A549 (cell line): ENCODE data around the gene DAB1. TPM values are rescaled to one million over a fixed set of nuclear protein-coding genes. Genes with fewer than 3 reads are reported as not detected.

Experiments
- ATAC-seq, 2 experiments: fragments of 200-7000 bp in 1 of 2; fragments of >200 bp in 1 of 2; cut with Nextera tagmentation in 1 of 2; cut with Tn5 transposase in 1 of 2; 3 replicates each; pipeline versions ENCODE4 v1.8.0 to v1.9.1; 2018 to 2020; ENCODE audit warnings: mild to moderate bottlenecking in 1 of 2, moderate library complexity in 1 of 2
- CTCF ChIA-PET: fragments of 300-600 bp; sonication (Branson Sonifier 250); formaldehyde crosslinking; extraction: SDS; loops from one replicate; lab custom pipeline; 2021; ENCODE audit warnings: antibody characterized with exemption, inconsistent platforms; lab: Yijun Ruan, JAX
- POLR2A ChIA-PET: fragments of 350-600 bp; formaldehyde crosslinking; extraction: SDS; loops from one replicate; lab custom pipeline; 2021; ENCODE audit warnings: antibody characterized with exemption, inconsistent platforms; lab: Yijun Ruan, JAX
- DNase-seq, 2 experiments: peaks; one replicate each; pipeline versions ENCODE4 v3.0.0 to v3.0.0-alpha.2; 2011 to 2016; ENCODE audit warnings: low read depth in 1 of 2, low spot score in 1 of 2
- FAIRE-seq: peaks from 2 replicates; lab custom pipeline; 2011; peaks lifted over from hg19 to GRCh38; lab: Jason Lieb, UNC
- H3K27ac ChIP-seq, 2 experiments: fragments of >200 bp; sonication (Bioruptor Twin); formaldehyde crosslinking; 3 replicates each; pipeline ENCODE4 v1.5.1; 2016 to 2017
- H3K4me1 ChIP-seq: fragments of >200 bp; sonication (Bioruptor Twin); formaldehyde crosslinking; 3 replicates; pipeline ENCODE4 v1.6.1; 2016
- H3K4me2 ChIP-seq: fragments of >200 bp; sonication (Bioruptor Twin); formaldehyde crosslinking; 3 replicates; pipeline ENCODE4 v1.6.1; 2016
- H3K4me3 ChIP-seq: fragments of >200 bp; sonication (Bioruptor Twin); formaldehyde crosslinking; 3 replicates; pipeline ENCODE4 v1.5.1; 2016
- H3K9me3 ChIP-seq: fragments of >200 bp; sonication (Bioruptor Twin); formaldehyde crosslinking; 3 replicates; pipeline ENCODE4 v1.6.1; 2016
- ATOH8 ChIP-seq: fragments of 250-450 bp; sonication (Bioruptor Pico); IDR thresholded peaks from 2 replicates; pipeline ENCODE4 v1.5.0; 2020; ENCODE audit warnings: low read depth, mild to moderate bottlenecking, moderate library complexity
- CBX2 ChIP-seq: fragments of 200-600 bp; sonication (generic); IDR thresholded peaks from 2 replicates; pipeline ENCODE4 v1.6.1; 2016; ENCODE audit warnings: low read depth, mild to moderate bottlenecking, borderline replicate concordance
- EHF ChIP-seq: fragments of 250-450 bp; sonication (Bioruptor Pico); IDR thresholded peaks from 2 replicates; pipeline ENCODE4 v1.5.0; 2020; ENCODE audit warnings: mild to moderate bottlenecking
- EHMT2 ChIP-seq: fragments of 200-600 bp; sonication (generic); IDR thresholded peaks from 2 replicates; pipeline ENCODE4 v1.6.1; 2016; ENCODE audit warnings: antibody characterized with exemption, low read depth, mild to moderate bottlenecking, moderate library complexity
- ELK1 ChIP-seq: fragments of 150-350 bp; IDR thresholded peaks from 2 replicates; pipeline ENCODE4 v1.6.1; 2014; ENCODE audit warnings: low read depth, mild to moderate bottlenecking, low read length
- GATA3 ChIP-seq: IDR thresholded peaks from 2 replicates; pipeline ENCODE4 v1.6.1; 2012; ENCODE audit warnings: borderline replicate concordance
- HOXB13 ChIP-seq: fragments of 250-450 bp; sonication (Bioruptor Pico); IDR thresholded peaks from 2 replicates; pipeline ENCODE4 v1.5.0; 2020; ENCODE audit warnings: low read depth, mild to moderate bottlenecking, moderate library complexity
- HOXB5 ChIP-seq: fragments of 250-450 bp; sonication (Bioruptor Pico); IDR thresholded peaks from 2 replicates; pipeline ENCODE4 v1.5.0; 2020; ENCODE audit warnings: mild to moderate bottlenecking, moderate library complexity
- KDM5A ChIP-seq: fragments of 200-600 bp; sonication (generic); IDR thresholded peaks from 2 replicates; pipeline ENCODE4 v1.6.1; 2016; ENCODE audit warnings: antibody characterized with exemption, mild to moderate bottlenecking
- MAX ChIP-seq: IDR thresholded peaks from 2 replicates; pipeline ENCODE4 v1.6.1; 2012
- NFE2L2 ChIP-seq: fragments of 150-350 bp; conservative IDR thresholded peaks from 2 replicates; pipeline ENCODE4 v1.6.1; 2014; ENCODE audit warnings: low read length
- NPAS2 ChIP-seq: fragments of 250-450 bp; sonication (Bioruptor Pico); IDR thresholded peaks from 2 replicates; pipeline ENCODE4 v1.8.0; 2022; ENCODE audit warnings: mild to moderate bottlenecking, moderate library complexity, borderline replicate concordance
- NR3C1 ChIP-seq: fragments of >200 bp; sonication (Bioruptor Twin); formaldehyde crosslinking; IDR thresholded peaks from 3 replicates; pipeline ENCODE4 v1.6.1; 2017
- POLR2AphosphoS2 ChIP-seq: conservative IDR thresholded peaks from 2 replicates; pipeline ENCODE4 v1.6.1; 2012; ENCODE audit warnings: low read length, improper control_type of control experiment, inconsistent platforms
- RAD21 ChIP-seq, 2 experiments: fragments of >200 bp in 1 of 2; sonication (Bioruptor Twin) in 1 of 2; formaldehyde crosslinking in 1 of 2; IDR thresholded peaks in 1 of 2; conservative IDR thresholded peaks in 1 of 2; 2 replicates in 1 of 2; 3 replicates in 1 of 2; pipeline ENCODE4 v1.6.1; 2012 to 2018; ENCODE audit warnings: inconsistent platforms in 1 of 2
- REST ChIP-seq: fragments of 200-600 bp; sonication (generic); IDR thresholded peaks from 2 replicates; pipeline ENCODE4 v1.6.1; 2016; ENCODE audit warnings: antibody characterized with exemption, mild to moderate bottlenecking, moderate library complexity
- RFX5 ChIP-seq: fragments of 450-650 bp; IDR thresholded peaks from 2 replicates; pipeline ENCODE4 v1.7.1; 2014; ENCODE audit warnings: antibody characterized with exemption, mild to moderate bottlenecking, moderate library complexity
- RNF2 ChIP-seq: fragments of 200-600 bp; sonication (generic); IDR thresholded peaks from 2 replicates; pipeline ENCODE4 v1.6.1; 2016; ENCODE audit warnings: low read depth, mild to moderate bottlenecking, antibody characterized with exemption, moderate library complexity, borderline replicate concordance
- SMC3 ChIP-seq: fragments of >200 bp; sonication (Bioruptor Twin); formaldehyde crosslinking; IDR thresholded peaks from 3 replicates; pipeline ENCODE4 v1.6.1; 2018; ENCODE audit warnings: inconsistent platforms
- USF2 ChIP-seq: fragments of 450-650 bp; IDR thresholded peaks from 2 replicates; pipeline ENCODE4 v1.6.1; 2014; ENCODE audit warnings: antibody characterized with exemption
- ZNF302 ChIP-seq: fragments of 250-450 bp; sonication (Bioruptor Pico); IDR thresholded peaks from 2 replicates; pipeline ENCODE4 v1.9.0; 2021; ENCODE audit warnings: inconsistent platforms, mild to moderate bottlenecking, moderate library complexity
- ZSCAN20 ChIP-seq: fragments of 250-450 bp; sonication (Bioruptor Pico); IDR thresholded peaks from 2 replicates; pipeline ENCODE4 v1.8.0; 2022; ENCODE audit warnings: mild to moderate bottlenecking, moderate library complexity
- WGBS: methylation state at CpG from one replicate; pipeline ENCODE4 v1.1.6; 2017; ENCODE audit errors: missing lambda C conversion rate; 5-methylcytosine and 5-hydroxymethylcytosine counted together
- polyA plus RNA-seq, 4 experiments: library from polyadenylated mRNA; depleted of rRNA in 3 of 4; stranded (reverse); fragments of >200 nt; fragmentation: RNase III in 1 of 4; extraction: RNeasy Plus Mini Kit Qiagen cat#74134 plus additional on column Dnase treatment in 1 of 4; gene quantifications; 2 replicates in 3 of 4; 3 replicates in 1 of 4; pipeline ENCODE4 v1.2.3, GENCODE V29; 2011 to 2017

The DAB1 gene
- polyA plus RNA-seq, 2 of the 4 experiments (the other 2 are of a cell fraction): not detected

- H3K9me3 ChIP-seq: no peaks in the 10 kb centered on the region
- no peaks in the 10 kb centered on the region for H3K4me1 ChIP-seq
- ChIA-PET CTCF (no interaction called here), POLR2A (no interaction called here)
- H3K27ac ChIP-seq: no peak overlapping the region
- 0% methylated on average over 2 of the region's 2 CpGs for WGBS
- FAIRE-seq: no peak
- TF ChIP-seq EHF (no peak), EHMT2 (no peak), ATOH8 (CRISPR knock-in tag) (no peak), MAX (no peak), NFE2L2 (no peak), NPAS2 (CRISPR knock-in tag) (no peak), ELK1 (no peak)
- no peak for ATAC-seq
- DNase-seq: peak in 1 of 2 experiments; percentile 0
- H3K4me2 ChIP-seq: no peak overlapping the region
- no peak overlapping the region for H3K4me3 ChIP-seq
These were observed 55.9 kb downstream of the DAB1 start for GRCh38 chr1:57367945-57368344.

GRCh38 chr1:57363643-57364042 is 60.2 kb downstream of the DAB1 start:
- H3K27ac ChIP-seq: no peak overlapping the region
- no peak overlapping the region for H3K4me2 ChIP-seq
- POLR2A ChIA-PET: no interaction called here
- TF ChIP-seq SMC3: no peak
- TF ChIP-seq NFE2L2: no peak
- TF ChIP-seq RAD21 (conservative IDR thresholded peaks at IDR 0.05 in 1 of 2, IDR thresholded peaks at IDR 0.05 in 1 of 2): no peak
- TF ChIP-seq MAX: no peak
- no peak for TF ChIP-seq ZNF302 (CRISPR knock-in tag)
- TF ChIP-seq RNF2: no peak
- 0% methylated on average over 1 of the region's 1 CpG for WGBS
- no peak for FAIRE-seq
- no peaks in the 10 kb centered on the region for H3K9me3 ChIP-seq
- CTCF ChIA-PET: no interaction called here
- no peak for ATAC-seq
- no peak for DNase-seq
- H3K4me3 ChIP-seq: no peak overlapping the region
- H3K4me1 ChIP-seq: no peaks in the 10 kb centered on the region

GRCh38 chr1:57363165-57363564 is 60.7 kb downstream of the DAB1 start:
- CTCF ChIA-PET: no interaction called here
- POLR2A ChIA-PET: no interaction called here
- Histone ChIP-seq H3K4me1 (no peaks in the 10 kb centered on the region), H3K4me2 (no peak overlapping the region), H3K9me3 (no peaks in the 10 kb centered on the region), H3K27ac (no peak overlapping the region), H3K4me3 (no peak overlapping the region)
- TF ChIP-seq USF2: no peak
- FAIRE-seq (no peak), DNase-seq (no peak), ATAC-seq (no peak)
- WGBS: 1% methylated on average over 5 of the region's 6 CpGs

GRCh38 chr1:57362480-57362879 is 61.4 kb downstream of the DAB1 start:
- ChIA-PET POLR2A (no interaction called here), CTCF (no interaction called here)
- no peak overlapping the region for H3K4me2 ChIP-seq
- ATAC-seq: no peak
- H3K27ac ChIP-seq: no peak overlapping the region
- no peak for DNase-seq
- H3K4me3 ChIP-seq: no peak overlapping the region
- no peak for FAIRE-seq
- TF ChIP-seq NFE2L2 (no peak), RFX5 (no peak), KDM5A (no peak), RNF2 (no peak), HOXB5 (no peak), ATOH8 (CRISPR knock-in tag) (no peak), GATA3 (no peak), NPAS2 (CRISPR knock-in tag) (no peak), NR3C1 (no peak), REST (no peak), CBX2 (no peak), HOXB13 (CRISPR knock-in tag) (no peak), ZSCAN20 (CRISPR knock-in tag) (no peak), POLR2AphosphoS2 (no peak)
- 45% methylated on average over 2 of the region's 2 CpGs for WGBS
- H3K4me1 ChIP-seq: no peaks in the 10 kb centered on the region
- H3K9me3 ChIP-seq: no peaks in the 10 kb centered on the region
